ENCODE results near the gene STIL. TPM values are rescaled to one million over a fixed set of nuclear protein-coding genes. Genes with fewer than 3 reads are reported as not detected.

STIL gene
- total RNA-seq = 13.8 and 16.0 TPM in 2 replicates

GRCh38 chr1:47313915-47314664 is at the start of gene STIL:
STIL (minus strand) TSS chr1:47314147; CDS start chr1:47310319, 3,828 bp downstream.

GRCh38 chr1:47333578-47333921 is 19.6 kb upstream of the STIL start, which contains the start of gene CMPK1:
CMPK1 (plus strand) TSS chr1:47333790; CDS start chr1:47333946, 156 bp downstream.

GRCh38 chr1:47232187-47232874 is 81.6 kb downstream of the STIL start, which contains the start of gene TAL1:
TAL1 (minus strand) TSS chr1:47232225; CDS start chr1:47225888, 6,337 bp downstream.

Other genes with a start within 250 kb of the STIL start
- gene CYP4Z1, start 246.9 kb downstream of the STIL start, total RNA-seq = not detected in 2 replicates
- not detected in 2 replicates for gene CYP4A22, start 176.7 kb downstream of the STIL start, total RNA-seq
- gene PDZK1IP1, start 124.1 kb downstream of the STIL start, total RNA-seq = not detected in 2 replicates
- not detected in 2 replicates for gene TAL1, start 81.9 kb downstream of the STIL start, total RNA-seq
- 39.2 and 56.0 TPM in 2 replicates for gene CMPK1, start 19.6 kb upstream of the STIL start, total RNA-seq
- not detected in 2 replicates for gene FOXE3, start 102.1 kb upstream of the STIL start, total RNA-seq
- gene FOXD2, start 123.9 kb upstream of the STIL start, total RNA-seq = under 0.01 TPM in 2 replicates